Right lung (tissue), 5 donors: ENCODE measurements around the gene HOXA4. TPM values are rescaled to one million over a fixed set of nuclear protein-coding genes. Genes with fewer than 3 reads are reported as not detected.

Experiments
- polyA plus RNA-seq, 5 donors: library from polyadenylated mRNA; unstranded; fragments of 120-200 nt; gene quantifications; one replicate each; pipeline versions ENCODE4 v1.2.1 to v1.2.3, GENCODE V29; 2013; ENCODE audit warnings: inconsistent platforms in 1 of 5, low replicate concordance in 1 of 5; ENCODE audit not compliant: insufficient read length in 5 of 5, insufficient read depth in 1 of 5

HOXA4 gene
- polyA plus RNA-seq, 5 donors: 32.3 to 39.5 (median 38.3) TPM

Other genes with a start within 250 kb of the HOXA4 start
- 1 to 10 TPM; 1.8 to 2.8 (median 2.2) TPM for gene HOXA1, start 34.8 kb downstream of the HOXA4 start, polyA plus RNA-seq
- gene HOXA2, start 28.1 kb downstream of the HOXA4 start, polyA plus RNA-seq: 10 to 100 TPM; 16.0 to 23.8 (median 18.1) TPM
- gene HOXA5, start 12.9 kb upstream of the HOXA4 start, polyA plus RNA-seq: 10 to 100 TPM; 77.5 to 95.7 (median 86.2) TPM
- 10 to 100 TPM; 10.8 to 15.6 (median 13.8) TPM for gene HOXA6, start 17.0 kb upstream of the HOXA4 start, polyA plus RNA-seq
- gene HOXA3, start 21.8 kb upstream of the HOXA4 start, polyA plus RNA-seq: 10 to 100 TPM; 33.5 to 53.1 (median 39.9) TPM
- 1 to 10 TPM; 4.3 to 5.4 (median 4.8) TPM for gene HOXA7, start 25.9 kb upstream of the HOXA4 start, polyA plus RNA-seq
- 1 to 10 TPM in 1 of 5 donors, under 1 TPM in 4; 0.17 to 1.2 (median 0.29) TPM for gene HOXA9, start 34.8 kb upstream of the HOXA4 start, polyA plus RNA-seq
- 1 to 10 TPM in 1 of 5 donors, under 1 TPM in 2, not detected in 2; 0.12 to 1.4 (median 0.94) TPM for gene HOXA10, start 43.6 kb upstream of the HOXA4 start, polyA plus RNA-seq
- gene HOXA11, start 54.5 kb upstream of the HOXA4 start, polyA plus RNA-seq: under 1 TPM in 2 of 5 donors, not detected in 3; 0.19 to 0.35 TPM
- under 1 TPM in 1 of 5 donors, not detected in 4; 0.06 TPM for gene HOXA13, start 69.3 kb upstream of the HOXA4 start, polyA plus RNA-seq
- gene EVX1, start 112.0 kb upstream of the HOXA4 start, polyA plus RNA-seq: not detected